Measurements from ENCODE around the gene NR2F1.
"Not testable (repeated sequence)": the region's sequence is repeated elsewhere in the genome, so short reads cannot be mapped to it uniquely, and the experiment has no call there.

The NR2F1 gene

GRCh38 chr5:93545872-93546271 lies 37.1 kb upstream of the NR2F1 start:
- Histone ChIP-seq H3K9me3 (ENCODE audit: control insufficient read depth, insufficient read depth, low read depth, low read length) (no peaks in the 10 kb centered on the region), H3K4me3 (ENCODE audit: low read depth, low read length) (no peak overlapping the region), H3K36me3 (ENCODE audit: control insufficient read depth in 2 of 2, insufficient read depth in 1 of 2, low read length in 2 of 2) (no peaks in the 10 kb centered on the region; a peak in 1 of 3 replicates), H3K4me1 (ENCODE audit: control insufficient read depth, insufficient read depth, low read length) (no peaks in the 10 kb centered on the region), H3K27ac (ENCODE audit: extremely low read depth, low read depth, low read length) (no peak overlapping the region)
- ChIA-PET POLR2A (no interaction called here), CTCF (no interaction called here)
- TF ChIP-seq ZBTB1 (tag by site-specific recombination; IDR thresholded peaks at IDR 0.05) (no peak), ZNF544 (tag by site-specific recombination; IDR thresholded peaks at IDR 0.05) (no peak), ZXDB (tag by site-specific recombination; IDR thresholded peaks at IDR 0.05) (no peak), ZNF274 (IDR thresholded peaks at IDR 0.05; ENCODE audit: low read length) (no peak), ZNF274 (tag by site-specific recombination; IDR thresholded peaks at IDR 0.05; ENCODE audit: borderline replicate concordance) (no peak)

- TF ChIP-seq ZNF146 (tag by site-specific recombination; IDR thresholded peaks at IDR 0.05) (peak; percentile 93), ZNF202 (tag by site-specific recombination; IDR thresholded peaks at IDR 0.05; ENCODE audit: borderline replicate concordance) (peak; percentile 41; the same call in 1 of the 2 replicates)
- H3K4me3 ChIP-seq (ENCODE audit: low read depth, low read length); H3K27ac ChIP-seq (ENCODE audit: extremely low read depth, low read depth, low read length); H3K36me3 ChIP-seq (ENCODE audit: control insufficient read depth in 2 of 2, insufficient read depth in 1 of 2, low read length in 2 of 2); H3K9me3 ChIP-seq (ENCODE audit: control insufficient read depth, insufficient read depth, low read depth, low read length); POLR2A ChIA-PET; H3K4me1 ChIP-seq (ENCODE audit: control insufficient read depth, insufficient read depth, low read length); CTCF ChIA-PET: not testable (repeated sequence)
These were observed 33.4 kb upstream of the NR2F1 start for GRCh38 chr5:93549594-93549993.

DNA sequence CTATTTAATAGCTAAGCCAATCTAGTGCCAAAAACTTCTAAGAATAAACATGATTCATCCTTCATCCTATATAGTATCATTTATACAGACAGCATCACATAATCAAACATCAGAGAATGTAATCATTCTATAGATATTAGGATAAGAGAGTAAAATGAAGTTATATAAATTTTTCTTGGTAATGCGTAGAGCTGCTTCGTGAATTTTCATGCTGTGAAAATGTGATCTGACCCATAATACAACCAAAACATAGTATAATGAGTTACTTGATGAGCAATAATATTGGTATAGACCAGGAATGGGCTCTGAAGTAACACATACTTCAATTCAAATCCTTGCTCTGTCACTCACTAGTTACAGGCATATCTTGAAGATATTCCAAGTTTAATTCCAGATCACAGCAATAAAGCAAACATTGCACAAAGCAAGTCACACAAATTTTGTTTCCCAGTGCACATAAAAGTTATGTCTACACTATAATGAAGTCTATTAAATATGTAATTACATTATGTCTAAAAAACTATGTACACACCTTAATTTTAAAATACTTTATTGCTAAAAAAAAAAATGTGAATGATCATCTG lies 25.9 kb upstream of the NR2F1 start:
- peaks cover 0 to 11% of the 10 kb centered on the region in 2 experiments; a peak in 1 of 3 replicates for H3K36me3 ChIP-seq (ENCODE audit: control insufficient read depth in 2 of 2, insufficient read depth in 1 of 2, low read length in 2 of 2)
- ChIA-PET POLR2A (no interaction called here), CTCF (interaction anchor here (1.1 kb wide), 1 partner anchor 244 kb away, joined by 3 read pairs; no protein-coding TSS in a partner anchor)
- no peaks in the 10 kb centered on the region for H3K4me1 ChIP-seq (ENCODE audit: control insufficient read depth, insufficient read depth, low read length)
- no peak overlapping the region for H3K27ac ChIP-seq (ENCODE audit: extremely low read depth, low read depth, low read length)
- TF ChIP-seq ZFP41 (tag by site-specific recombination; IDR thresholded peaks at IDR 0.05; ENCODE audit: borderline replicate concordance) (no peak), YY2 (tag by site-specific recombination; IDR thresholded peaks at IDR 0.05) (no peak), ZNF10 (tag by site-specific recombination; IDR thresholded peaks at IDR 0.05) (no peak), ZBTB1 (tag by site-specific recombination; IDR thresholded peaks at IDR 0.05) (no peak), ZNF239 (tag by site-specific recombination; IDR thresholded peaks at IDR 0.05) (no peak), ZNF571 (tag by site-specific recombination; IDR thresholded peaks at IDR 0.05) (no peak), ZNF266 (tag by site-specific recombination; IDR thresholded peaks at IDR 0.05; ENCODE audit: low read depth) (no peak), ZNF610 (tag by site-specific recombination; IDR thresholded peaks at IDR 0.05; ENCODE audit: borderline replicate concordance) (no peak), ZNF2 (tag by site-specific recombination; IDR thresholded peaks at IDR 0.05) (no peak), ZNF501 (tag by site-specific recombination; IDR thresholded peaks at IDR 0.05) (no peak), KLF7 (tag by site-specific recombination; IDR thresholded peaks at IDR 0.05; ENCODE audit: borderline replicate concordance) (no peak), ZNF302 (tag by site-specific recombination; IDR thresholded peaks at IDR 0.05; ENCODE audit: low read depth) (no peak), ZNF404 (tag by site-specific recombination; IDR thresholded peaks at IDR 0.05) (no peak), ZBTB49 (tag by site-specific recombination; IDR thresholded peaks at IDR 0.05; ENCODE audit: low read depth) (no peak), OSR2 (tag by site-specific recombination; IDR thresholded peaks at IDR 0.05) (no peak), ZNF391 (tag by site-specific recombination; IDR thresholded peaks at IDR 0.05; ENCODE audit: borderline replicate concordance, low read depth) (no peak), ZNF114 (tag by site-specific recombination; IDR thresholded peaks at IDR 0.05) (no peak)
- TF ChIP-seq, protein P1, sequence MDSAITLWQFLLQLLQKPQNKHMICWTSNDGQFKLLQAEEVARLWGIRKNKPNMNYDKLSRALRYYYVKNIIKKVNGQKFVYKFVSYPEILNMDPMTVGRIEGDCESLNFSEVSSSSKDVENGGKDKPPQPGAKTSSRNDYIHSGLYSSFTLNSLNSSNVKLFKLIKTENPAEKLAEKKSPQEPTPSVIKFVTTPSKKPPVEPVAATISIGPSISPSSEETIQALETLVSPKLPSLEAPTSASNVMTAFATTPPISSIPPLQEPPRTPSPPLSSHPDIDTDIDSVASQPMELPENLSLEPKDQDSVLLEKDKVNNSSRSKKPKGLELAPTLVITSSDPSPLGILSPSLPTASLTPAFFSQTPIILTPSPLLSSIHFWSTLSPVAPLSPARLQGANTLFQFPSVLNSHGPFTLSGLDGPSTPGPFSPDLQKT (IDR thresholded peaks at IDR 0.05; ENCODE audit: borderline replicate concordance, low read depth, low read length), result no peak
- H3K4me3 ChIP-seq (ENCODE audit: low read depth, low read length), result no peak overlapping the region
- no peaks in the 10 kb centered on the region for H3K9me3 ChIP-seq (ENCODE audit: control insufficient read depth, insufficient read depth, low read depth, low read length)
